OCI-M2 (cell line): ENCODE results near the gene AJUBA.
"Not testable (repeated sequence)": the region's sequence is repeated elsewhere in the genome, so short reads cannot be mapped to it uniquely, and the experiment has no call there.

Experiments used
- DNase-seq: peaks from one replicate; lab custom pipeline; 2025; ENCODE audit not compliant: unreplicated experiment; lab: John Stamatoyannopoulos, UW

The AJUBA gene

DNA sequence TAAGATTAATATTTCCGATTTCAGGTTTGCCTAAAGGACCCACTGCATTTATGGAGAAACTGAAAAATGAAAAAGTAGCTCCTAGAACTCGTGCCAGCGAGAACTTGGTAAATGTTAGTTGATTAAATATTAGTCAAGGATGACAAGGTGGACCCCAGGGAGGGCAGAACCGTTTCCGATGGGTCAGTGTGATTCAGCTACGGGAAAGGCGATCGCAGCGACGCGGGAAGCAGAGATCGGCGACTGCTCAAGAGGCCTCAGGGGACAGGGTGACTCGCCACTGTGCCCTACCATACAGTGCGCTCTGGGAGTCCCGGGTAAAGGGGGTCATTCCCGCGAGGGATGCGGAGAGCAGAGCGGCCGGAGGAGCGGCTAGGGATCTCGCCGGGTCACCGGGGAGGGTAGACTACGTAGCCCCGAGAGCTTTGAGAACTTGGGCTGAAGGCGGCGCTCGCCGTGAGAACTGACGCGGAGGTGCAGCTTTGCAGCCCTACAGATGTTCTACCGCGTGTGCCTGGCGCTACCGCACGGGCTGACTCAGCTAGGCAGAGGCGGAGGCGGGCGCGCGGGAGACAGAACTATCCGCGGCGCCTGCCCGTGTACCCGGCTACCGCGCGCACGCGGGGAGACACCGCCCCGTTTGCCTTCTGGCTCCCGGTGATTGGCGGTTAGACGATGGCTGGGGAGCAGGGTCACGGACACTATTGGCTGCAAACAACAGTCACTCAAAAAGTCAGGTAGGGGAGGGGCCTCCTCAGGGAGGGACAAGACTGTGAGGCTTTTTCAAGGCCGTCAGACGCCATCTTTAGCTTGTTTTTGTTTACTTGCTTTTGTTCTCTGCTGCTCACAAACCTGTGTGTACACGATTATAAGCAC lies 24.4 kb upstream of the AJUBA start:
- peak; percentile 81 for DNase-seq

GRCh38 chr14:23006188-23006534 lies 23.8 kb upstream of the AJUBA start:
- no peak for DNase-seq

DNA sequence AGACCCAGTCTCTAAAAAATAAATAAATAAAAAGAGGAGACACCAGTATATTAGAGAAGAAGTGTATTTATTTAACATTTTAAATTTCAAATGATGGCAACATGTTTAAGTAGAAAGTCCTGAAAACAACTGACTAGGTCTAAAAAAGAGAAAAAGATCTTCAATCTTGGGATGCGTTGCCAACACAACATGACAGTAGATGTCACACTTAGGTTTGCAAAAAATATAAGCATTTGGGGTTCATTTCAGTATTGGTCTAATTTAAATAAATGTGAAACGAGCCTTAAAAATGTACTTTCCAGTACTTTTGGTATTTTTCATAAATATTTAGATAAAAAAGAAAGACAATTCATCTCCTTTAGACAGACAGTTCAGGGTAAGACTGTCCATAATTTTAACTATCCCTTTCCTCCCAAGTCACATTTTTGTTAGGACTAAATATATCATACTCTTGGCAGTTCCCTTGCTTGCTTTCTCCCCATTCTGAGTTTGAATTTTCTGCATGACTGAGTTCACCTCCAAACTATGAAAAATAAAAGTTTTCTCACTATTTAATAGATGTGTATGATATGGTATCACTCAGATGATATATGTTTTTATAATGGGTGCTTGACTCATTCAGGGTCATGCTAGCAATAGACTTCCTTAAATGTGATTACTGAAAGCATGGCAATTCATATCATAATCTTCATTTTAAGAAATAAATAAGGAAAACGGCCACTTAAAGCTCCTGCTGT lies 23.3 kb upstream of the AJUBA start:
- no peak for DNase-seq

GRCh38 chr14:23004274-23004673 lies 21.9 kb upstream of the AJUBA start:
- DNase-seq = not testable (repeated sequence)

DNA sequence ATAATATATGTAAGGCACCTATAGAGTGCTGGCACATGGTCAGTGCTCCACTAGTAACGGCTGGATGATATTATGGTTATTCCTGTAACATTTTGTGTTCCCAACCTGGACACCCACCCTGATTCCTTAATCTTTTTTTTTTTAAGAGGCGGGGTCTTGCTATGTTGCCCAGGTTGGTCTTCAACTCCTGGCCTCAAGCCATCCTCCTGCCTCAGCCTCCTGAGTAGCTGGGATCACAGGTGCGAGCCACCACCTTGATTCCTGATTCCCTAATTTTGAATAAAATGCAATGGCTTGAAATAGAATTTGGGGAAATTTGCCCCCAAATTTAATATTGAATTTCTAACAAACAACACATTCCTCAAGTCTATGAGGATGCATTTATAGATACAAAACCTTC lies 20.2 kb upstream of the AJUBA start:
- no peak for DNase-seq

DNA sequence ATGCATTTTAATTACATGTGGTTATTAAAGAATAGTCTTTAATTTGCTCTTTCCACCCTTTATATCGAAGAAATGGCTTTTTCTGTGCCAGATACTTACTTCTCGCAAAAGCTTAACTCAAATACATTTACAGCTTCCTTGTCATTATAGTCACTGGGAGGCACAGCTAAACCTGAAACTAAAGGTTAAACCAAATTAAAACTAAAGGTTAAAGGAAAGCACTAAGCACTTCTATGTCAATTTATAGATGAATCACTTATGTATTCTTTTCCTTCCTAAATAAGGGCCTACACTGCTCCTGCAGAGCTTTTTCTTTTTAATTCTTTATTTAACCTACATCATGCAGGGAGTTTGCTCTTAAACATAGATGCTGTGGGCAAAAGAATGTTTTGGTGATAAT lies 18.5 kb upstream of the AJUBA start:
- DNase-seq = no peak

DNA sequence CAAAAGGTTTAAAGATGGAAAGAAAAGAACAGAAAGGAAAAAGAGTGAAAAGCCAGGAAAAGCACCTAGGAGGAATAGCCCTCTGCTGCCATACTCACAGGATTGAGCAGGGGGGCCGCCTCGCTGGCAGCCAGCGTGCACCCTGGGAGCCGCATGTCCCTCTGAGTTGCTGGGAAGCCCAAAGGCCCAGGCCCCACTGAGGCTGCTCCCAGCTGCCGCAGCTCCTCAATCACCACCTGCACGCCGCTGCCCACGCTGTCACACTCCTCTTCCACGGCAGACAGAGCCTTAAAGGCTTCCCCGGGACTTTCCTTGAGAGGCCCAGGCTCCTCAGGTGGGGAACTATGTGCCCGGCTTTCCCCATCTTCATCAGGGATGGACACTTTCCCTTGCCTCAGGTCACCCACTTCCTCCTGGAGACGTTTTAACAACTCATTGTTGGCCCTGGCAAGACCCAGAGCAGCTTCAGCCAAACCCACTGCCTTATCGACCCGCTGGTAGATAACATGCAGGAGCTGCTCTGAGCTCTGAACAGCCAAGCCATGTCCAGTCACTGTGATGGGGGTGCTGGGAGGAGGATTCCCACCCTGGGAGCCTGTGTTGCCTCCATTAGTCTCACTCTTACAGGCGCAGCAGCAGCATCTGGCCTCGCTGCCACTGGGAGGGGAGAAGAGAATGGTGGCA lies 16.1 kb upstream of the AJUBA start:
- DNase-seq = no peak

DNA sequence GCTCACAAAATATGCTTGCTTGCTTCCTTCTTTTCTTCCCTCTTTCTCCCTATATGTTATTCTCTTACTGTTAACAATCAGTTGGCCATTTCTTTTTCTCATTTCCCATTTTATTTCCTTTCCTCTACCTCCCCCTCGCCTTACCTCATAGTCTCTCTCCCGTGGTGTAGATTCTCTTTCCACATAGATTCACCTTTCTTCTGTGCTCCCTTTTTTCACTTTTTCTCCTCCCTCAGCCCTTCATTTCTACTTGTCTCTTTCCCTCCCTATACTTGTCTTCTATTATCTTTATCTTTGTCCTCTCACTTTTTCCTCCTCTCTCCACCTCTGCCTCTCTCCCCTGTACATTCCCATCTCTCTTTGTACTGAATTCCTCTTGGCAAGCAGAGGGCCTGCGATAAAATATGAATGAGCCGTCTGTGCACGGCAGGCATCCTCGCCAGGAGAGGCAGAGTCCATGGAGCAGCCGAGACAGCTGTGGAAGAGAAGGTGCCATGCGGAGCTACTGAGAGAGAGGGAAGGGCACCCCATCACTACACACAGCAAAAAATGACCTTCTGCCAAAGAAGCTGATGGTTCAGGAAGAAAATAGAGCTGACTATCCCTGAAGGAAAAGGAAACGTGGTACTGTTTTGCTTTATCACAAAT lies 15.4 kb upstream of the AJUBA start:
- DNase-seq = no peak

GRCh38 chr14:22996768-22997654 lies 14.7 kb upstream of the AJUBA start:
- no peak for DNase-seq

GRCh38 chr14:22995889-22996625 lies 13.7 kb upstream of the AJUBA start:
- no peak for DNase-seq

DNA sequence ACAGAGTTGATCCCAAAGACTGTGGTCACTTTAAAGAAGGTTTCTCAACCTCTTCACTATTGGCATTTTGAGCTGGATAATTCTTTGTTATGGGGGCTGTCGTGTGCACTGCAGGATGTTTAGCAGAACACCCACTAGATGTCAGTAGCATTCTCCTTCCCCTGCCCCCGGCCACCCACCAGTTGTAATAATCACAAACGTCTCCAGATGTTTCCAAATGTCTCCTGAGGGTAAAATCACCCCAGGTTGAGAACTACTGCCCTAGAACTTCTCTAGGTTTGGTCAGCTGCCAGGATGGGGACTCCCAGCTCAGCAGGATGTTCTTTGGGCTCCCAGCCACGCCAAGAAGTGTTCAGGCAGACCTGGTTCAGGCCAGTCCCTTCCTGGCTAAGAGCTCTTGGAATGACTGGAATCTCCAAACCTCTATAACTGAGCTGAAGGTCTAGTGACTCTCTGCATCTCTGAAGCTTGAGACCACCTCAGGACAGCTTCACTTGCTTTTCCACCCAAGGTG lies 12.5 kb upstream of the AJUBA start:
- no peak for DNase-seq

GRCh38 chr14:22993517-22993916 lies 11.2 kb upstream of the AJUBA start:
- no peak for DNase-seq

DNA sequence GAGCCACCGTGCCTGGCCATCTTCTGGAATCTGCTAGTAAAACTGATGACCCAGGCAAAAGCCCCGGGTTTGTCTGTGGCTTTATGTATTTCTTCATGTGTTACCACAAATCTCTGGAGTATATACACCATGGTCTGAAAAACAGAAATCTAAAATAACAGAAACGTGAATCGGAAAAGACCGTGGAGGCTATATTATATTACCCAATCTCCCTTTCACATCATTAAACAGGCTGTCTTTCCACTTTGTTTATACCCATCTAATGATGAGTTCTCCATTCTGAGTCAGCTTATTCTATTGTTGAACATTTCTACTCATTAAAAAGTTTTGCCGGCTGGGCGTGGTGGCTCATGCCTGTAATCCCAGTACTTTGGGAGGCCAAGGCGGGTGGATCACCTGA lies 9.5 kb upstream of the AJUBA start:
- no peak for DNase-seq

- no peak for DNase-seq
Measured at GRCh38 chr14:22987291-22987690, 4.9 kb upstream of the AJUBA start.

DNA sequence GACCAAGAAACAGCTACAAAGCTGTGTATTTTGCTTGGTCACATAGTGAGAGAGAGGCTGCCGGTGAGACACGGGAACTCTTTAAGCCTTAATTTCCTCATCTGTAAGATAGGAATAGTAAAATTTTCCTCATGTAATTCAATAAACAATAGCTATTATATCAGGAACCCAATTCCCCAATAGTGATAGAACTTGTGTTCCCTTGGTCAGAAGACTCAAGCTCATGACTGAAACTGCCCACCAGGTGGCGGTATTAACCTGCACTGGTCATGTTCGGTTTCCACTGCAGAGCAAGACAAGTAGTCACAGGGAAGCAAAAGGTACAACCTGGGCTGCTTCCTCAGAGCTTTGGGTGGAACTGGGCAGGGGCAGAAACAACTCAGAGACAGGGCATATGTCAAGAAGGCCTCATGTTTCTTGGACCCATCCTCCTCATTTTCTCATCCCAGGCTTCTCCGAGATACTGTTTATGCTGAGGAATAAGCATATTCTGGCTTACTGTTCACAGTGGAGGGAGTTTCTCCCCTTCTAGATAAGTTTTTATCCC lies 4.2 kb upstream of the AJUBA start:
- DNase-seq = peak; percentile 82

- DNase-seq = no peak
Measured at GRCh38 chr14:22985894-22986507, 3.6 kb upstream of the AJUBA start.

- no peak for DNase-seq
Measured at GRCh38 chr14:22984959-22985658, 2.8 kb upstream of the AJUBA start.

- DNase-seq = no peak
Measured at GRCh38 chr14:22981876-22982476, 375 bp downstream of the AJUBA start.
